ENCODE measurements around the gene ASCL2.

ASCL2 gene

DNA sequence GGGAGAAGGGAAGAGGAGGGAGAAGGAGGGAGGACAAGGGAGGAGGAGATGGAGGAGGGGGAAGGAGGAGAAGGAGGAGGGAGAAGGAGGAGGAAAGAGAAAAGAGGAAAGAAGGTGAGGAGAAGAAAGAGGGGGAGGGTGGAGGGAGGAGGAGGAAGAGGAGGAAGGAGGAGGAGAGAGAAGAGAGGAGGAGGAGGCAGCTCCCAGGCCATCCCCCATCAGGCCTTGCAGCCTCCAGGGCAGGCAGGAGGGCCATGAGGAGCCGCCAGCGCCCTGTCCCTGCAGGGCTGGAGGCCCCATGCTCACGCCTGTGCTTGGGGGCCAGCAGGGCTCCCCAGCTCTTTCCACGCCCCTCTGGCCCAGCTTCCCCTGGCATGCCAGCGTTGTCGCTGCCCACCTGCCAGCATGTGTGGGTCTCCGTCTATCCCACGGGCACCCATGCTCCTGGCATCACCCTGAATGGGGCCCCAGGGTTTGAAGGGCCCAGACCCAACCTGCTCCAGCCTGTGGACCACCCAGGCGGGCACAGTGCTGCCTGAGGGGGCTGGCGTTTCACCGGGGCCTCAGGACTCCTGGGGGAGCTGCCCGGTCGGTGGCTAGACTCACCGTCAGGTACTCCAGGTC, 36.6 kb upstream of the ASCL2 start:
- Histone ChIP-seq H2AFZ (ENCODE audit: low read length, unreplicated experiment) (peak overlapping the region; percentile 25), H3K27me3 (ENCODE audit: insufficient read depth, low read length) (no peaks in the 10 kb centered on the region), H3K79me2 (ENCODE audit: control insufficient read depth, insufficient read depth, low read length, unreplicated experiment) (no peaks in the 10 kb centered on the region), H3K27ac (ENCODE audit: low read depth, low read length) (no peak overlapping the region), H3K4me3 (ENCODE audit: low read depth, low read length) (no peak overlapping the region), H3K4me1 (ENCODE audit: control insufficient read depth, insufficient read depth, low read length, unreplicated experiment) (peaks cover 17% of the 10 kb centered on the region), H3K36me3 (ENCODE audit: insufficient read depth, low read length) (no peaks in the 10 kb centered on the region)

DNA sequence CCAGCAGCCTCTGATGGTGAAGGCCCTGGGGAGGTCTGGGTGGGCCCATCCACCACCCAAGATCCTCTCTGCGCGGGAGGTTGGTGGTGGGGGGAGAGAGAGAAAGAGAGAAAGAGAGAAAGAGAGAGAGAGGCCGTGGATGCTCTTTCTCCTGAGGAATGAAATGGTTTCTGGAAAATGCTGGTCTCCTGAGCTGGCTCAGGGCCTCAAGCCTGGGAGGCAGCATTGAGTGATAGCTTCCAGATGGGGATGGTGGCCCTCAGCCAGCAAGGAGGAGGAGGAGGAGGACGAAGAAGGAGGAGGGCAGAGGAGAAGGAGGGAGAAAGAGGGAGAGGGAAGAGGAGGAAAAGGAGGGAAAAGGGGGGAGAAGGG, 36.0 kb upstream of the ASCL2 start:
- no peak overlapping the region for H2AFZ ChIP-seq (ENCODE audit: low read length, unreplicated experiment)
- no peaks in the 10 kb centered on the region for H3K27me3 ChIP-seq (ENCODE audit: insufficient read depth, low read length)

GRCh38 chr11:2305788-2306451, 35.5 kb upstream of the ASCL2 start:
- peak overlapping the region; percentile 74 for H3K27ac ChIP-seq (ENCODE audit: low read depth, low read length)
- no peaks in the 10 kb centered on the region for H3K36me3 ChIP-seq (ENCODE audit: insufficient read depth, low read length)
- 0 out of 2 replicates have a peak overlapping the region, but pooled peaks have one; percentile 35 for H3K4me3 ChIP-seq (ENCODE audit: low read depth, low read length)
- no peak overlapping the region for H2AFZ ChIP-seq (ENCODE audit: low read length, unreplicated experiment)
- no peaks in the 10 kb centered on the region for H3K27me3 ChIP-seq (ENCODE audit: insufficient read depth, low read length)
- H3K79me2 ChIP-seq (ENCODE audit: control insufficient read depth, insufficient read depth, low read length, unreplicated experiment): no peaks in the 10 kb centered on the region
- peaks cover 14% of the 10 kb centered on the region for H3K4me1 ChIP-seq (ENCODE audit: control insufficient read depth, insufficient read depth, low read length, unreplicated experiment)

More for the DNA sequence above, 36.0 kb upstream of the ASCL2 start:
- Histone ChIP-seq H3K4me3 (ENCODE audit: low read depth, low read length) (0 out of 2 replicates have a peak overlapping the region, but pooled peaks have one; percentile 35), H3K4me1 (ENCODE audit: control insufficient read depth, insufficient read depth, low read length, unreplicated experiment) (peaks cover 14% of the 10 kb centered on the region), H3K36me3 (ENCODE audit: insufficient read depth, low read length) (no peaks in the 10 kb centered on the region), H3K79me2 (ENCODE audit: control insufficient read depth, insufficient read depth, low read length, unreplicated experiment) (no peaks in the 10 kb centered on the region), H3K27ac (ENCODE audit: low read depth, low read length) (peak overlapping the region; percentile 74)

DNA sequence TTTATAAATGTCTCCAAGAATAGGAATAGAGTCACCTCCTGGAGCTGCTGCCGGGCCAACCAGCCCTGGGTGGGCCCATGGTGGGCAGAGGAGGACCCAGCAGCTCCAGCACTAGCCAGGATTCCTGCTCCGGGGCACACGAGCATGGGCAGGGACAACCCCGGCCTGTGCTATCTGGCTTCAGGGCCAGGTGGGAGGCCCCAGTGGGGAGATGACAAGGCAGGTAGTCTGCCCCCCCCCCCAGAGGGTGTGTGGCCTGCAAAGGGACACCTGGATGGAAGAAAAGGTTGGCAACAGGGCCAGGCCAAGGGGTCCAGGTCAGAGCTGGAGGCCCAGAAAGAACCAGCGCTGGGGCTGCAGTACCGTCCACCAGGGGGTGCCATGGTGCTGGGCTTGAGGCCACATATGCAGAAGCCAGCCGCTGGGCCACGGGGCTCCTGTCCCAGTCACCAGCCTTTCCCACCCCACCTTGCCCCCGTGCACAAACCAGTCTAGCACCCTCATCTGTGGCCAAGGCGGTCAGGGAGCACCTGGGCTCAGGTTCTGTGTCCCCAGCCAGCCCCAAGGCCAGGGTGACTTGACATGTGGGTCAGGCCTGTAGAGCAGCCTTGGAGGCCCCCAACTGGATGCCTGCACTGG, 34.9 kb upstream of the ASCL2 start:
- no peak overlapping the region for H2AFZ ChIP-seq (ENCODE audit: low read length, unreplicated experiment)
- H3K27ac ChIP-seq (ENCODE audit: low read depth, low read length): no peak overlapping the region
- no peak overlapping the region for H3K4me3 ChIP-seq (ENCODE audit: low read depth, low read length)
- no peaks in the 10 kb centered on the region for H3K36me3 ChIP-seq (ENCODE audit: insufficient read depth, low read length)
- no peaks in the 10 kb centered on the region for H3K27me3 ChIP-seq (ENCODE audit: insufficient read depth, low read length)
- H3K4me1 ChIP-seq (ENCODE audit: control insufficient read depth, insufficient read depth, low read length, unreplicated experiment): peaks cover 14% of the 10 kb centered on the region
- no peaks in the 10 kb centered on the region for H3K79me2 ChIP-seq (ENCODE audit: control insufficient read depth, insufficient read depth, low read length, unreplicated experiment)

DNA sequence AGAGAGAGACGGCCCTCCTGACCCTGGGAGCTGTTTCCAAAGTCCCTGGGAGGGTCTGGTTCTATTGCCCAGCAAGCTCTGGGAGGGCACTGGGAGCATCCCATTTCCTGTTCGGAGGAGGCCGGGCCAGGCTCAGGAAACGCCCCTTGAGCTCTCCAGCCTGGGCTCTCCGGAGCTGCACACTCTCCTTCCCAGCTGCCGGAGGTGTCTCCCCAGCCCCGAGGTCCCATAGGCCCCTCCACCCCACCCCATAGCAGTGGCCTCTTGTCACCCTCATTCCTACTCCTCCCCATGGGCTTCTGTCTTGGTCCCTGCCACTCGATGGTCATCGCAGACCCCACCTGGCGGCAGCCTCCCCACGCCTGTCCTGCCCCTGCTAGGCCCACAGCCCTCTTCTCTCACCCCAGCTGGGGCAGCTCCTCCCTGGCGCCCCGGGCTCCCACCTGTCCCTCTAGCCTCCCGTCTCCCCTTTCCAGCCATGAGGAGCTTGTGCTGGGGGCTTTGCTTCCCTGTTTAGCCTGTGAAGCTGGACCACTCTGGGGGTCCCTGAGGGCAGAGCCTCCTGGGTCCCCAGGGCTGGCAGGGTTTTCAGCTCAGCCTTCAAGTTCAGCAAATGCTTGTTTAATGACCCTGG, 34.2 kb upstream of the ASCL2 start:
- H2AFZ ChIP-seq (ENCODE audit: low read length, unreplicated experiment): no peak overlapping the region
- peaks cover 14% of the 10 kb centered on the region for H3K4me1 ChIP-seq (ENCODE audit: control insufficient read depth, insufficient read depth, low read length, unreplicated experiment)
- H3K27me3 ChIP-seq (ENCODE audit: insufficient read depth, low read length): no peaks in the 10 kb centered on the region
- H3K79me2 ChIP-seq (ENCODE audit: control insufficient read depth, insufficient read depth, low read length, unreplicated experiment): no peaks in the 10 kb centered on the region
- H3K4me3 ChIP-seq (ENCODE audit: low read depth, low read length): no peak overlapping the region
- no peak overlapping the region for H3K27ac ChIP-seq (ENCODE audit: low read depth, low read length)
- no peaks in the 10 kb centered on the region for H3K36me3 ChIP-seq (ENCODE audit: insufficient read depth, low read length)

DNA sequence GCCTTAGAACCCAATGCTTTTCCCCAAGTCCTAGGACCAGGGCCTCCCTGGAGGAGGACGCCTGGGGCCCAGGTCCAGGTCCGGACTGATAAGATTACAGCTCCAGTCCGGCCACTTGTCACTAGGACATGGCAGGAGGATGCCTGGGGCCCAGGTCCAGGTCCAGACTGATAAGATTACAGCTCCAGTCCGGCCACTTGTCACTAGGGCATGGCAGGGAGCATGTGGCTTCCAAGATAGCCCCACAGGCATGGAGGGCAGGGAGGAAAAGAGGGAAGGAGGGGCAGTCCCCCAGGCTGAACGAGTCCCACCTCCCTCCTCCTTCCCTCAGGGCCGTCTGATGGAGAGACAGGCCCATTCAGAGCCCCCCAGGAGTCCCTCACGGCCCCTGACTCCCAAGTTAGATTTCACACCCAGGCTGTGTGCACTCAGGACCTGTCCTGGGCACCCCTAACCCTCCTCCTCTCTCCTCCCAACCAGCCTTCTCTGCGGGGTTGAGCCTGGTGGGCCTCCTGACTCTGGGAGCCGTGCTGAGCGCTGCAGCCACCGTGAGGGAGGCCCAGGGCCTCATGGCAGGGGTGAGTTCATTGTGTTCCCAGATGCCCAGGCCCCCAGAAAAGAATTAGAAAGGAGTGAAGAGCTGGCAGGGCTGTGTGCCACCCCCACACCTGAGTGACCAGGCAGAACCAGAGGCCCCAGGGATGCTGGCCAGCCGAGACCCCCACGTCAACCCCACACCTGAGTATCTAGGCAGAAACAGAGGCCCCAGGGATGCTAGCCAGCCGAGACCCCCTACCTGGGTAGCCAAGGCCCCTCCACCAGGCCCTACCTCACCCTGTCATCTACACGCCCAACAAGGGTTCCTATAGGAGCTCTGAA, 33.5 kb upstream of the ASCL2 start:
- Histone ChIP-seq H3K4me3 (ENCODE audit: low read depth, low read length) (no peak overlapping the region), H3K27ac (ENCODE audit: low read depth, low read length) (no peak overlapping the region), H3K4me1 (ENCODE audit: control insufficient read depth, insufficient read depth, low read length, unreplicated experiment) (peaks cover 14% of the 10 kb centered on the region), H2AFZ (ENCODE audit: low read length, unreplicated experiment) (no peak overlapping the region), H3K27me3 (ENCODE audit: insufficient read depth, low read length) (no peaks in the 10 kb centered on the region), H3K36me3 (ENCODE audit: insufficient read depth, low read length) (no peaks in the 10 kb centered on the region), H3K79me2 (ENCODE audit: control insufficient read depth, insufficient read depth, low read length, unreplicated experiment) (no peaks in the 10 kb centered on the region)

DNA sequence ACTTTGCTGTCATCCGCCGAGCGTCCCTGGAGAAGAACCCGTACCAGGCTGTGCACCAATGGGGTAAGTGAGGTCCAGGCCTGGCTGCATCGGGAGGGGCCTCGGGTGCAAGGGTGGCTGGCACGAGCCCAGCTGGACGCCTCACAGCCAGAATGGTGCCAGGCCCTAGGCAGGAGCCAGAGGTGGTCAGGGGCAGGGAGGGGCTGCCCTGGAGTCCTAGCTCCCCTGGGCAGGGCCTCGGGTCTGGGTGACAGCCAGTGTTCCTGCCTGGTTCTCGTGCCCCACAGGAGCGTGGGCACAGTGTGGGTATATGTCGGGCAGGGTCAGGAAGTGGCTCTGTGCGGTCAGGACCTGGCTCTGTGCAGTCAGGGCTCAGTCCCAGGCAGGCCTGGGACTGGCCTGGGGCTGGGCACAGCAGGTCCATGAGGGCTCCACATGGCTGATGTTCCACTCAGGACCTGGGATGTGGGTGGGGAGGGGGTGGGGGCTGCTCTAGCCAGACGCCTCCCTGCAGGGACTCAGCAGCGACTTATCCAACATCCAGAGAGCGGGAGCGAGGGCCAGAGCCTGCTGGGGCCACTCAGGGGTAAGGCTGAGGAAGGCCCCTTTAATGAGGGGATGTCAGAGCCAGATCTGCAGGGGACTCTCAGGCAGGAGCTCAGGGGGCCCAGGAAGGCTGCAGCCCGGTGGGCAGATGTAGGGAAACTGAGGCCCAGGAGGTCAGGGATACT, 32.7 kb upstream of the ASCL2 start:
- H3K79me2 ChIP-seq (ENCODE audit: control insufficient read depth, insufficient read depth, low read length, unreplicated experiment): no peaks in the 10 kb centered on the region
- no peaks in the 10 kb centered on the region for H3K27me3 ChIP-seq (ENCODE audit: insufficient read depth, low read length)
- no peak overlapping the region for H3K27ac ChIP-seq (ENCODE audit: low read depth, low read length)
- no peaks in the 10 kb centered on the region for H3K36me3 ChIP-seq (ENCODE audit: insufficient read depth, low read length)
- no peak overlapping the region for H2AFZ ChIP-seq (ENCODE audit: low read length, unreplicated experiment)
- peaks cover 14% of the 10 kb centered on the region for H3K4me1 ChIP-seq (ENCODE audit: control insufficient read depth, insufficient read depth, low read length, unreplicated experiment)
- no peak overlapping the region for H3K4me3 ChIP-seq (ENCODE audit: low read depth, low read length)

- H2AFZ ChIP-seq (ENCODE audit: low read length, unreplicated experiment): no peak overlapping the region
- no peaks in the 10 kb centered on the region for H3K79me2 ChIP-seq (ENCODE audit: control insufficient read depth, insufficient read depth, low read length, unreplicated experiment)
- no peak overlapping the region for H3K4me3 ChIP-seq (ENCODE audit: low read depth, low read length)
- no peaks in the 10 kb centered on the region for H3K36me3 ChIP-seq (ENCODE audit: insufficient read depth, low read length)
- no peaks in the 10 kb centered on the region for H3K27me3 ChIP-seq (ENCODE audit: insufficient read depth, low read length)
- H3K27ac ChIP-seq (ENCODE audit: low read depth, low read length): no peak overlapping the region
- H3K4me1 ChIP-seq (ENCODE audit: control insufficient read depth, insufficient read depth, low read length, unreplicated experiment): peaks cover 14% of the 10 kb centered on the region
Measured at GRCh38 chr11:2302306-2302895, 32.0 kb upstream of the ASCL2 start.

GRCh38 chr11:2301631-2302305, 31.4 kb upstream of the ASCL2 start, which contains the start of the genes C11orf21 and TSPAN32:
TSS of gene C11orf21 (minus strand) at chr11:2301918. CDS start at chr11:2301808, 110 bp downstream.
TSS of gene TSPAN32 (plus strand) at chr11:2302013. CDS start at chr11:2302150, 137 bp downstream.
- peaks cover 14% of the 10 kb centered on the region for H3K4me1 ChIP-seq (ENCODE audit: control insufficient read depth, insufficient read depth, low read length, unreplicated experiment)
- no peaks in the 10 kb centered on the region for H3K79me2 ChIP-seq (ENCODE audit: control insufficient read depth, insufficient read depth, low read length, unreplicated experiment)
- H3K36me3 ChIP-seq (ENCODE audit: insufficient read depth, low read length): no peaks in the 10 kb centered on the region
- H3K4me3 ChIP-seq (ENCODE audit: low read depth, low read length): no peak within 1 kb of the TSS
- H2AFZ ChIP-seq (ENCODE audit: low read length, unreplicated experiment): no peak within 1 kb of the TSS
- H3K27me3 ChIP-seq (ENCODE audit: insufficient read depth, low read length): peaks cover 3% of the 10 kb centered on the region; the same call in 1 of the 2 replicates
- no peak within 1 kb of the TSS for H3K27ac ChIP-seq (ENCODE audit: low read depth, low read length)

Measured in ACC112 (cell line).